K562 (cell line): ENCODE results near the gene CPPED1. TPM values are rescaled to one million over a fixed set of nuclear protein-coding genes. Genes with fewer than 3 reads are reported as not detected.

ENCODE experiments used
- CBFA2T2 ChIP-seq: fragments of 450-650 bp; conservative IDR thresholded peaks from 2 replicates; pipeline ENCODE4 v1.6.1; 2017; ENCODE audit warnings: mild to moderate bottlenecking
- CBFA2T3 ChIP-seq: fragments of 450-650 bp; IDR thresholded peaks from 2 replicates; pipeline ENCODE4 v1.6.1; 2017
- CHD2 ChIP-seq: IDR thresholded peaks from 2 replicates; pipeline ENCODE4 v1.6.1; 2011; ENCODE audit warnings: low read depth, low read length
- DMBX1 ChIP-seq: fragments of 250-450 bp; sonication (Bioruptor Pico); IDR thresholded peaks from 2 replicates; pipeline ENCODE4 v1.8.0; 2022; ENCODE audit warnings: inconsistent platforms, mild to moderate bottlenecking, moderate library complexity, borderline replicate concordance
- EGR1 ChIP-seq: fragments of 450-650 bp; conservative IDR thresholded peaks from 2 replicates; pipeline ENCODE4 v1.6.1; 2017; ENCODE audit warnings: mild to moderate bottlenecking
- ELF1 ChIP-seq: fragments of 200-800 bp; sonication (Bioruptor generic); IDR thresholded peaks from 2 replicates; pipeline ENCODE4 v1.6.1; 2016; ENCODE audit warnings: missing genetic modification characterization, missing compliant biosample characterization
- GABPA ChIP-seq: fragments of 200-800 bp; sonication (Bioruptor generic); conservative IDR thresholded peaks from 2 replicates; pipeline ENCODE4 v1.6.1; 2016; ENCODE audit warnings: low read depth, missing genetic modification characterization, missing compliant biosample characterization
- GABPB2 ChIP-seq: fragments of 250-450 bp; sonication (Bioruptor Pico); conservative IDR thresholded peaks from 2 replicates; pipeline ENCODE4 v1.5.1; 2021; ENCODE audit warnings: mild to moderate bottlenecking
- NCOA6 ChIP-seq: fragments of 450-650 bp; IDR thresholded peaks from 2 replicates; pipeline ENCODE4 v1.6.1; 2017; ENCODE audit warnings: mild to moderate bottlenecking
- OTX1 ChIP-seq: fragments of 450-650 bp; formaldehyde crosslinking; IDR thresholded peaks from 2 replicates; pipeline ENCODE4 v1.4.0; 2022; ENCODE audit warnings: mild to moderate bottlenecking
- PCBP2 ChIP-seq: fragments of 200-400 bp; formaldehyde crosslinking; IDR thresholded peaks from 2 replicates; pipeline ENCODE4 v1.6.1; 2018; ENCODE audit warnings: low read length, low read depth, mild to moderate bottlenecking, moderate library complexity; ENCODE audit not compliant: poor library complexity, severe bottlenecking
- RBM14 ChIP-seq: fragments of 200-400 bp; formaldehyde crosslinking; IDR thresholded peaks from 2 replicates; pipeline ENCODE4 v1.6.1; 2018; ENCODE audit warnings: low read depth, mild to moderate bottlenecking, low read length, moderate library complexity, borderline replicate concordance; ENCODE audit not compliant: insufficient read depth
- SETDB1 ChIP-seq: IDR thresholded peaks from one replicate; pipeline ENCODE4 v1.6.1; 2012; ENCODE audit warnings: low read length, control low read depth, inconsistent platforms
- SIN3B ChIP-seq: fragments of 450-650 bp; IDR thresholded peaks from 2 replicates; pipeline ENCODE4 v1.6.1; 2017; ENCODE audit warnings: low read depth, mild to moderate bottlenecking, moderate library complexity
- XRCC4 ChIP-seq: IDR thresholded peaks from one replicate; pipeline ENCODE4 v1.6.1; 2011; ENCODE audit not compliant: insufficient read depth, insufficient read length; ENCODE audit errors: extremely low read depth
- ZFP36 ChIP-seq: fragments of 150-350 bp; IDR thresholded peaks from 2 replicates; pipeline ENCODE4 v1.6.1; 2018; ENCODE audit warnings: low read length, low read depth; ENCODE audit not compliant: partially characterized antibody
- ZNF175 ChIP-seq: fragments of 200-800 bp; sonication (Bioruptor generic); IDR thresholded peaks from 2 replicates; pipeline ENCODE4 v1.6.1; 2016; ENCODE audit warnings: low read depth, mild to moderate bottlenecking, missing genetic modification characterization, missing compliant biosample characterization
- ZNF444 ChIP-seq: fragments of 250-450 bp; sonication (Bioruptor Pico); IDR thresholded peaks from 2 replicates; pipeline ENCODE4 v1.4.0; 2020; ENCODE audit warnings: mild to moderate bottlenecking, moderate library complexity
- ZNF695 ChIP-seq: fragments of 450-650 bp; formaldehyde crosslinking; IDR thresholded peaks from 2 replicates; pipeline ENCODE4 v1.4.0; 2020; ENCODE audit warnings: mild to moderate bottlenecking, moderate library complexity
- polyA plus RNA-seq, 8 experiments: library from polyadenylated mRNA; depleted of rRNA in 4 of 8; stranded (reverse) in 5 of 8; unstranded in 3 of 8; fragments of >200 nt; fragmentation: Nextera tagmentation in 2 of 8; fragmentation: Illumina TruSeq in 1 of 8; extraction: Ambion mirVana in 2 of 8; extraction: Trizol in 1 of 8; gene quantifications; 2 replicates each; pipeline versions ENCODE4 v1.2.1 to v1.2.3, GENCODE V29; 2011 to 2014; ENCODE audit warnings: inconsistent platforms in 1 of 8, missing spikeins in 1 of 8
- total RNA-seq, 7 experiments: library from RNA; depleted of rRNA in 6 of 7; stranded (reverse); fragments of >200 nt in 6 of 7; fragmentation: Illumina TruSeq in 2 of 7; extraction: Trizol in 2 of 7; gene quantifications; 2 replicates each; pipeline versions ENCODE4 v1.2.1 to v1.2.3, GENCODE V29; 2011 to 2021; ENCODE audit warnings: low replicate concordance in 1 of 7
- TF ChIP-seq, protein P1 (sequence below): fragments of 450-650 bp; IDR thresholded peaks from 2 replicates; pipeline ENCODE4 v1.6.1; 2018; ENCODE audit warnings: mild to moderate bottlenecking, low read depth; ENCODE audit not compliant: partially characterized antibody
- TF ChIP-seq, protein P2 (sequence below): fragments of 250-450 bp; sonication (Bioruptor Pico); IDR thresholded peaks from 2 replicates; pipeline ENCODE4 v1.8.0; 2022; ENCODE audit warnings: moderate library complexity, mild to moderate bottlenecking, inconsistent platforms
- TF ChIP-seq, protein P3 (sequence below): sonication (generic); IDR thresholded peaks from 2 replicates; pipeline ENCODE4 v1.6.1; 2016
- TF ChIP-seq, protein P4 (sequence below): sonication (generic); formaldehyde crosslinking; IDR thresholded peaks from 2 replicates; pipeline ENCODE4 v1.8.0; 2022; ENCODE audit warnings: mild to moderate bottlenecking, missing genetic modification reagents

The CPPED1 gene
- total and polyA plus RNA-seq, 9 of the 15 experiments (the other 6 are each of a cell fraction or from before 2014, with no cell fraction given), result 7.5 to 25.7 (median 16.9) TPM

DNA sequence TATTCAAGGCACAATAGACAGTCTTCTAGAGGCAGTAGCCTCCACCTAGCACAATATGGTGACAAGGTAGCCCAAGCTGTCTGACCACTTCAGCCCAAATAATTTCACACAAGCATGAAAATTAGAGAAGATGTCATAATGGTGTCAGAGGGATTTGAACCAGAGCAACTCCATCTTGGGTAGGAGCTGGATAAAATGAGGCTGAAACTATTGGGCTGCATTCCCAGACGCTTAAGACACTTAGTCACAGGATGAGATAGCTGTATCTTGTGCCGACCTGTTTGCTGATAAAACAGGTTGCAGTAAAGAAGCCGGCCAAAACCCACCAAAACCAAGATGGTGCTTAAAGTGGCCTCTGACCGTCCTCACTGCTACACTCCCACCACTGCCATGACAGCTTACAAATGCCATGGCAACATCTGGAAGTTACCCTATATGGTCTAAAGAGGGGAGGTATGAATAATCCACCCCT is 192.6 kb downstream of the CPPED1 start (continued):
- peak; percentile 47; the same call in 1 of the 2 replicates for TF ChIP-seq GABPA (tag)
- no peak for TF ChIP-seq EGR1
- no peak for TF ChIP-seq SETDB1
- no peak for TF ChIP-seq NCOA6
- TF ChIP-seq SIN3B, result no peak
- TF ChIP-seq, protein P1, sequence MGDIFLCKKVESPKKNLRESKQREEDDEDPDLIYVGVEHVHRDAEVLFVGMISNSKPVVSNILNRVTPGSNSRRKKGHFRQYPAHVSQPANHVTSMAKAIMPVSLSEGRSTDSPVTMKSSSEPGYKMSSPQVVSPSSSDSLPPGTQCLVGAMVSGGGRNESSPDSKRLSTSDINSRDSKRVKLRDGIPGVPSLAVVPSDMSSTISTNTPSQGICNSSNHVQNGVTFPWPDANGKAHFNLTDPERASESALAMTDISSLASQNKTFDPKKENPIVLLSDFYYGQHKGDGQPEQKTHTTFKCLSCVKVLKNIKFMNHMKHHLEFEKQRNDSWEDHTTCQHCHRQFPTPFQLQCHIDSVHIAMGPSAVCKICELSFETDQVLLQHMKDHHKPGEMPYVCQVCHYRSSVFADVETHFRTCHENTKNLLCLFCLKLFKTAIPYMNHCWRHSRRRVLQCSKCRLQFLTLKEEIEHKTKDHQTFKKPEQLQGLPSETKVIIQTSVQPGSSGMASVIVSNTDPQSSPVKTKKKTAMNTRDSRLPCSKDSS, result no peak
- no peak for TF ChIP-seq ZNF695 (CRISPR knock-in tag)
- peak; percentile 92 for TF ChIP-seq ZNF444 (CRISPR knock-in tag)
- no peak for TF ChIP-seq PCBP2
- peak; percentile 51 for TF ChIP-seq CBFA2T3
- peak; percentile 100 for TF ChIP-seq DMBX1 (CRISPR knock-in tag)
- peak; percentile 92 for TF ChIP-seq OTX1
- TF ChIP-seq ZFP36, result no peak
- no peak for TF ChIP-seq GABPB2 (CRISPR knock-in tag)
- no peak for TF ChIP-seq XRCC4
- TF ChIP-seq, protein P2, sequence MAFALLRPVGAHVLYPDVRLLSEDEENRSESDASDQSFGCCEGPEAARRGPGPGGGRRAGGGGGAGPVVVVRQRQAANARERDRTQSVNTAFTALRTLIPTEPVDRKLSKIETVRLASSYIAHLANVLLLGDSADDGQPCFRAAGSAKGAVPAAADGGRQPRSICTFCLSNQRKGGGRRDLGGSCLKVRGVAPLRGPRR (CRISPR knock-in tag), result peak; percentile 98
- TF ChIP-seq, protein P3, sequence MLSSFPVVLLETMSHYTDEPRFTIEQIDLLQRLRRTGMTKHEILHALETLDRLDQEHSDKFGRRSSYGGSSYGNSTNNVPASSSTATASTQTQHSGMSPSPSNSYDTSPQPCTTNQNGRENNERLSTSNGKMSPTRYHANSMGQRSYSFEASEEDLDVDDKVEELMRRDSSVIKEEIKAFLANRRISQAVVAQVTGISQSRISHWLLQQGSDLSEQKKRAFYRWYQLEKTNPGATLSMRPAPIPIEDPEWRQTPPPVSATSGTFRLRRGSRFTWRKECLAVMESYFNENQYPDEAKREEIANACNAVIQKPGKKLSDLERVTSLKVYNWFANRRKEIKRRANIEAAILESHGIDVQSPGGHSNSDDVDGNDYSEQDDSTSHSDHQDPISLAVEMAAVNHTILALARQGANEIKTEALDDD, result no peak
- TF ChIP-seq, protein P4, sequence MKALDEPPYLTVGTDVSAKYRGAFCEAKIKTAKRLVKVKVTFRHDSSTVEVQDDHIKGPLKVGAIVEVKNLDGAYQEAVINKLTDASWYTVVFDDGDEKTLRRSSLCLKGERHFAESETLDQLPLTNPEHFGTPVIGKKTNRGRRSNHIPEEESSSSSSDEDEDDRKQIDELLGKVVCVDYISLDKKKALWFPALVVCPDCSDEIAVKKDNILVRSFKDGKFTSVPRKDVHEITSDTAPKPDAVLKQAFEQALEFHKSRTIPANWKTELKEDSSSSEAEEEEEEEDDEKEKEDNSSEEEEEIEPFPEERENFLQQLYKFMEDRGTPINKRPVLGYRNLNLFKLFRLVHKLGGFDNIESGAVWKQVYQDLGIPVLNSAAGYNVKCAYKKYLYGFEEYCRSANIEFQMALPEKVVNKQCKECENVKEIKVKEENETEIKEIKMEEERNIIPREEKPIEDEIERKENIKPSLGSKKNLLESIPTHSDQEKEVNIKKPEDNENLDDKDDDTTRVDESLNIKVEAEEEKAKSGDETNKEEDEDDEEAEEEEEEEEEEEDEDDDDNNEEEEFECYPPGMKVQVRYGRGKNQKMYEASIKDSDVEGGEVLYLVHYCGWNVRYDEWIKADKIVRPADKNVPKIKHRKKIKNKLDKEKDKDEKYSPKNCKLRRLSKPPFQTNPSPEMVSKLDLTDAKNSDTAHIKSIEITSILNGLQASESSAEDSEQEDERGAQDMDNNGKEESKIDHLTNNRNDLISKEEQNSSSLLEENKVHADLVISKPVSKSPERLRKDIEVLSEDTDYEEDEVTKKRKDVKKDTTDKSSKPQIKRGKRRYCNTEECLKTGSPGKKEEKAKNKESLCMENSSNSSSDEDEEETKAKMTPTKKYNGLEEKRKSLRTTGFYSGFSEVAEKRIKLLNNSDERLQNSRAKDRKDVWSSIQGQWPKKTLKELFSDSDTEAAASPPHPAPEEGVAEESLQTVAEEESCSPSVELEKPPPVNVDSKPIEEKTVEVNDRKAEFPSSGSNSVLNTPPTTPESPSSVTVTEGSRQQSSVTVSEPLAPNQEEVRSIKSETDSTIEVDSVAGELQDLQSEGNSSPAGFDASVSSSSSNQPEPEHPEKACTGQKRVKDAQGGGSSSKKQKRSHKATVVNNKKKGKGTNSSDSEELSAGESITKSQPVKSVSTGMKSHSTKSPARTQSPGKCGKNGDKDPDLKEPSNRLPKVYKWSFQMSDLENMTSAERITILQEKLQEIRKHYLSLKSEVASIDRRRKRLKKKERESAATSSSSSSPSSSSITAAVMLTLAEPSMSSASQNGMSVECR (CRISPR knock-in tag), result no peak
- peak; percentile 30; the same call in 1 of the 2 replicates for TF ChIP-seq ELF1 (tag)
- no peak for TF ChIP-seq CHD2
- no peak; the same call in 1 of the 2 replicates for TF ChIP-seq CBFA2T2
- TF ChIP-seq ZNF175, result peak; percentile 100
- no peak for TF ChIP-seq RBM14
